Breast epithelium (tissue), 4 donors: ENCODE measurements around the gene NUB1. TPM values are rescaled to one million over a fixed set of nuclear protein-coding genes. Genes with fewer than 3 reads are reported as not detected.

Experiments
- DNase-seq, 2 donors: peaks; one replicate each; pipeline ENCODE4 v3.0.0-alpha.2; 2019; ENCODE audit warnings: low spot score in 2 of 2
- H3K27ac ChIP-seq, 2 donors: fragments of 200-600 bp; sonication (generic) in 1 of 2; one replicate each; pipeline ENCODE4 v1.5.1; 2016 to 2019; ENCODE audit warnings: mild to moderate bottlenecking in 1 of 2
- H3K27me3 ChIP-seq, 2 donors: fragments of 200-600 bp; sonication (generic) in 1 of 2; one replicate each; pipeline versions ENCODE4 v1.5.1 to v1.6.0; 2017 to 2019; ENCODE audit warnings: control low read depth in 1 of 2, mild to moderate bottlenecking in 1 of 2
- H3K36me3 ChIP-seq: fragments of 200-600 bp; one replicate; pipeline ENCODE4 v1.5.1; 2019
- H3K4me1 ChIP-seq, 2 donors: fragments of 200-600 bp; sonication (generic); one replicate each; pipeline ENCODE4 v1.5.1; 2016 to 2019; ENCODE audit warnings: control low read depth in 1 of 2
- H3K4me3 ChIP-seq, 3 donors: fragments of 200-600 bp; sonication (generic); 1 replicate in 2 of 3; 2 replicates in 1 of 3; pipeline ENCODE4 v1.5.1; 2016 to 2019; ENCODE audit warnings: mild to moderate bottlenecking in 3 of 3, moderate library complexity in 2 of 3
- H3K9me3 ChIP-seq, 2 donors: fragments of 200-600 bp; sonication (generic) in 1 of 2; one replicate each; pipeline ENCODE4 v1.5.1; 2016 to 2019; ENCODE audit warnings: control low read depth in 1 of 2
- POLR2A ChIP-seq: fragments of 450-650 bp; IDR thresholded peaks from one replicate; pipeline ENCODE4 v1.6.1; 2016; ENCODE audit warnings: antibody characterized with exemption, mild to moderate bottlenecking, moderate library complexity
- POLR2AphosphoS5 ChIP-seq, 3 donors: sonication (generic); formaldehyde crosslinking; IDR thresholded peaks; one replicate each; pipeline ENCODE4 v1.6.1; 2017; ENCODE audit warnings: antibody characterized with exemption in 3 of 3
- intact Hi-C: fragments of 100-400 bp; cut with DNase I; formaldehyde crosslinking; loops from one replicate; pipeline ENCODE4 v1.15.1; 2023; ENCODE audit warnings: low total_unique reads
- total RNA-seq, 3 donors: library from RNA; depleted of rRNA; stranded (reverse); fragments of >200 nt; gene quantifications; one replicate each; pipeline ENCODE4 v1.1.0, GENCODE V29; 2016
- TF ChIP-seq, protein P1 (sequence below), 3 donors: fragments of 450-650 bp; IDR thresholded peaks; one replicate each; pipeline ENCODE4 v1.5.1; 2016 to 2017; ENCODE audit warnings: antibody characterized with exemption in 3 of 3, mild to moderate bottlenecking in 3 of 3, moderate library complexity in 3 of 3

Gene NUB1
- total RNA-seq, 3 donors from 2014 or later, result 61.9 to 71.7 (median 62.7) TPM

- H3K4me3 ChIP-seq, result no peak overlapping the region
- no peaks in the 10 kb centered on the region for H3K9me3 ChIP-seq
- intact Hi-C loops, result no loop called here
- no peaks in the 10 kb centered on the region for H3K36me3 ChIP-seq
- no peaks in the 10 kb centered on the region for H3K4me1 ChIP-seq
- H3K27me3 ChIP-seq, result no peaks in the 10 kb centered on the region
- TF ChIP-seq, protein P1, sequence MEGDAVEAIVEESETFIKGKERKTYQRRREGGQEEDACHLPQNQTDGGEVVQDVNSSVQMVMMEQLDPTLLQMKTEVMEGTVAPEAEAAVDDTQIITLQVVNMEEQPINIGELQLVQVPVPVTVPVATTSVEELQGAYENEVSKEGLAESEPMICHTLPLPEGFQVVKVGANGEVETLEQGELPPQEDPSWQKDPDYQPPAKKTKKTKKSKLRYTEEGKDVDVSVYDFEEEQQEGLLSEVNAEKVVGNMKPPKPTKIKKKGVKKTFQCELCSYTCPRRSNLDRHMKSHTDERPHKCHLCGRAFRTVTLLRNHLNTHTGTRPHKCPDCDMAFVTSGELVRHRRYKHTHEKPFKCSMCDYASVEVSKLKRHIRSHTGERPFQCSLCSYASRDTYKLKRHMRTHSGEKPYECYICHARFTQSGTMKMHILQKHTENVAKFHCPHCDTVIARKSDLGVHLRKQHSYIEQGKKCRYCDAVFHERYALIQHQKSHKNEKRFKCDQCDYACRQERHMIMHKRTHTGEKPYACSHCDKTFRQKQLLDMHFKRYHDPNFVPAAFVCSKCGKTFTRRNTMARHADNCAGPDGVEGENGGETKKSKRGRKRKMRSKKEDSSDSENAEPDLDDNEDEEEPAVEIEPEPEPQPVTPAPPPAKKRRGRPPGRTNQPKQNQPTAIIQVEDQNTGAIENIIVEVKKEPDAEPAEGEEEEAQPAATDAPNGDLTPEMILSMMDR (IDR thresholded peaks at IDR 0.05), result no peak
- TF ChIP-seq POLR2A, result no peak
- TF ChIP-seq POLR2AphosphoS5 (IDR thresholded peaks at IDR 0.05), result no peak
- peak overlapping the region; percentile 30 to 35 for H3K27ac ChIP-seq
- DNase-seq, result no peak
These were observed 78.5 kb downstream of the NUB1 start for GRCh38 chr7:151420144-151420543.

GRCh38 chr7:151422212-151422611, 80.6 kb downstream of the NUB1 start:
- DNase-seq, result no peak
- no peaks in the 10 kb centered on the region for H3K9me3 ChIP-seq
- peaks cover 0 to 5% of the 10 kb centered on the region in 2 donors for H3K4me1 ChIP-seq
- H3K4me3 ChIP-seq, result no peak overlapping the region
- no peaks in the 10 kb centered on the region for H3K36me3 ChIP-seq
- H3K27ac ChIP-seq, result no peak overlapping the region
- intact Hi-C loops, result no loop called here
- H3K27me3 ChIP-seq, result no peaks in the 10 kb centered on the region
- TF ChIP-seq POLR2A (no peak), POLR2AphosphoS5 (IDR thresholded peaks at IDR 0.05) (no peak)
- TF ChIP-seq, protein P1 (IDR thresholded peaks at IDR 0.05), result no peak

DNA sequence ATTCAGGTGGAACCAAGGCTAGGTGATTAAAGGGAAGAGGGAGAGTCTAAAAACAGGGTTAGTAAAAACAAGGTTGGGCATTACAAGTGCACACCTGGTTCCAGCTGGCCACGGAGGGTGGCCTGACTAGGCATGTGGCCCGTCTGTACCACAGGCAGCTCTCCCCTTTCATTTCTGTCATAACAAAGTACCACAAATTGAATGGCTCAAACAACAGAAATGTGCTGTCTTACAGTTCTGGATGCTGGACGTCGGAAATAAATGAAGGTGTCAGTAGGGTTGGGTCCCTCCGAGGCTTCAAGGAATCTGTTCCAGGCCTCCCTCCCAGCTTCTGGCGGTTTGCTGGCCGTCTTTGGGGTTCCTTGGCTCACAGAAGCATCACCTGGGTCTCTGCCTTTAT, 81.6 kb downstream of the NUB1 start:
- Histone ChIP-seq H3K27me3 (no peaks in the 10 kb centered on the region), H3K4me3 (no peak overlapping the region), H3K9me3 (no peaks in the 10 kb centered on the region), H3K4me1 (peaks cover 8 to 14% of the 10 kb centered on the region in 2 donors), H3K36me3 (no peaks in the 10 kb centered on the region), H3K27ac (no peak overlapping the region)
- TF ChIP-seq, protein P1 (IDR thresholded peaks at IDR 0.05), result no peak
- TF ChIP-seq POLR2AphosphoS5 (IDR thresholded peaks at IDR 0.05) (no peak), POLR2A (no peak)
- no peak for DNase-seq
- intact Hi-C loops, result no loop called here

DNA sequence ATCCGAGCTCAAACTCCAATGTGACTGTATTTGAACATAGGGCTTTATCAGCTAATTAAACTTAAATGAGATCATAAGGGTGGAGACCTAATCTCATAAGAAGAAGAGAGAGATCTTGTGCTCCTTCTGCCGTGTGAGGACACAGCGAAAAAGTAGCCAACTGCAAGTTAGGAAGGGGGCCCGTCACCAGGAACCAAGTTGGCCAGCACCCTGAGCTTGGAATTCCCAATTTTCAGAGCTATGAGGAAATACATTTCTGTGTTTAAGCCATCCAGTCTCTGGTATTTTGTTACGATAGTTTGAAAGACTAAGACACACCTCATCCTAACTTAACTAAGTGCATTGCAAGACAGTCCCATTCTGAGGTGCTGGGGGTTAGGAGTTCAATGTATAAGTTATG, 82.3 kb downstream of the NUB1 start:
- Histone ChIP-seq H3K36me3 (no peaks in the 10 kb centered on the region), H3K9me3 (no peaks in the 10 kb centered on the region), H3K27me3 (no peaks in the 10 kb centered on the region), H3K4me3 (no peak overlapping the region), H3K4me1 (peaks cover 9 to 18% of the 10 kb centered on the region in 2 donors), H3K27ac (peak overlapping the region in 1 of 2 donors; percentile 96)
- no peak for DNase-seq
- intact Hi-C loops, result no loop called here
- TF ChIP-seq, protein P1 (IDR thresholded peaks at IDR 0.05), result no peak
- TF ChIP-seq POLR2A (no peak), POLR2AphosphoS5 (IDR thresholded peaks at IDR 0.05) (no peak)

- Histone ChIP-seq H3K36me3 (no peaks in the 10 kb centered on the region), H3K27ac (peak overlapping the region; percentile 90 to 96), H3K4me1 (peaks cover 18 to 21% of the 10 kb centered on the region in 2 donors), H3K27me3 (no peaks in the 10 kb centered on the region), H3K4me3 (no peak overlapping the region), H3K9me3 (no peaks in the 10 kb centered on the region)
- no peak for DNase-seq
- TF ChIP-seq, protein P1 (IDR thresholded peaks at IDR 0.05), result no peak
- TF ChIP-seq POLR2AphosphoS5 (IDR thresholded peaks at IDR 0.05) (no peak), POLR2A (no peak)
- intact Hi-C loops, result no loop called here
These were observed 83.2 kb downstream of the NUB1 start for GRCh38 chr7:151424799-151425198.
